NAMALWA (cell line): Measurements from ENCODE around the gene ZFP92.

Experiments used
- DNase-seq: peaks from one replicate; pipeline ENCODE4 v3.0.0-alpha.2; 2015; ENCODE audit warnings: low spot score

The ZFP92 gene

GRCh38 chrX:153455571-153455970 lies 44.3 kb downstream of the ZFP92 start:
- DNase-seq, result no peak

DNA sequence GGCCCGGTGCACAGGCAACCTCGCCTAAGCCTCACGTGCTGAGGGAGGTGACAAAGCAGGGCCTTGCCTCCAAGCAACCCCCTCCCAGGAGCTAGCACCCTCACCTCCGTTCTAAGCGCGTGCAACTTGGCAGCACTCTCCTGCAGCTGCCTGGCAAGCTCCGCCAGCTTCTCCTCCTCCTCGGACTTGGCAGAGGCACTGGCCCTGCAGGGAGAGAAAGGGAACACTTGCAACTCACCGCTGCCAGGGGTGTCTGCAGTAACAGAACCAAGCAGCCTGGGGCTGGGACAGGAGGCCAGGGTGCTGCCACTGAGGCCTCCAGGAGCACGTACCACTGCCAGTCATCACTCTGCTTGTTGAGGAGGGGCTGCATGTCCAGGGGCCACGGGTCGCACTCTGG lies 44.9 kb downstream of the ZFP92 start:
- DNase-seq, result no peak

DNA sequence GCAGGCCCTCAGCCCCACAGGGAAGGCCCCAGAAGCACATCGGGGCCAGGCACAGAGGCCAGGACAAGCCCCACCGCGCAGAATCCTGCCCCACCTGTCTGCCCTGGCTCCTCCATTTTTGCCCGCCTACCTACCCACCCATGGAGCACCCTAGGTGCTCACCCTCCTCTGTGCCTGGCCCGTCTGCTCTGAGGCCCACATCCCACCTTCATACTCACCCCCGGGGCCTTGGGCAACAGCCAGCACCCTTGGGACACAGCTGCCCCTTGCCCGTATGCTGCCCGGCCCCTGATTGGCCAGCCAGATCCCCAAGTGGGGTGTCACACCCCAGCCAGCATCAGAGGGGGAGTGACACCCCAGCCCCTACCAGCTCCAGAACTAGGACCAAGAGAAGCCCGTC lies 45.4 kb downstream of the ZFP92 start:
- DNase-seq, result no peak

GRCh38 chrX:153457136-153457825 lies 46.0 kb downstream of the ZFP92 start:
- no peak for DNase-seq

- DNase-seq, result no peak
Measured at GRCh38 chrX:153457827-153458466, 46.7 kb downstream of the ZFP92 start.

GRCh38 chrX:153458476-153458875 lies 47.2 kb downstream of the ZFP92 start:
- DNase-seq, result no peak

- DNase-seq, result no peak
Measured at GRCh38 chrX:153459986-153460385, 48.7 kb downstream of the ZFP92 start.

- DNase-seq, result peak; percentile 63
Measured at GRCh38 chrX:153460826-153461225, 49.6 kb downstream of the ZFP92 start.
